NCI-H82 treated with DMSO at 0.1 percent for 48 hours (cell line): ENCODE data around the gene ARHGEF3.
A peak's percentile ranks its signal among the peaks of the same experiment; 100 is the strongest.

ENCODE experiments used
- DNase-seq: peaks from one replicate; lab custom pipeline; 2025; ENCODE audit not compliant: unreplicated experiment; lab: John Stamatoyannopoulos, UW

ARHGEF3 gene

DNA sequence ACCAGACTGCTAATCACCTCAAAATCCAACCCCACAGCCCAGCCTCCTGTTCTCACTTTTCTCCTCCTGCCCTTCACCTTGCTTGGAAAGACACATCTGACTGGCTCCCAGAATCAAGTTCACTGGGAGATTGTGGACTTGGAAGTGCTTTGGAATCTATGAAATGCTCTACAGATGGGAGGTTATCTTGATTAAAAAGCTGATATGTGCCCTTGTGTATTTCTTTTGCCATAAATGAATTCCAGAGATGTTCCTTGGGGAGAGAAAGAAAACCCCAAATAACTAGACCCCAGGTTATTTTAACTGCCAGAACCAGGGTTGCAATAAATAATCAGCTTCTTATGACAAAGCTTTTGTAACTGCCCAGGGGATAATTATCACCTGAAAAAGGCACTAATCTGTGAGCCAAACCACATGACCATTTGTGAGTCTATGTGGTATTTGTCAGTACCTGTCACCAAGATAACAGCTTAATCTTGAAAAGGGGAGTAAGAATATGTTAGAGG, 21.7 kb upstream of the ARHGEF3 start:
- DNase-seq = no peak

DNA sequence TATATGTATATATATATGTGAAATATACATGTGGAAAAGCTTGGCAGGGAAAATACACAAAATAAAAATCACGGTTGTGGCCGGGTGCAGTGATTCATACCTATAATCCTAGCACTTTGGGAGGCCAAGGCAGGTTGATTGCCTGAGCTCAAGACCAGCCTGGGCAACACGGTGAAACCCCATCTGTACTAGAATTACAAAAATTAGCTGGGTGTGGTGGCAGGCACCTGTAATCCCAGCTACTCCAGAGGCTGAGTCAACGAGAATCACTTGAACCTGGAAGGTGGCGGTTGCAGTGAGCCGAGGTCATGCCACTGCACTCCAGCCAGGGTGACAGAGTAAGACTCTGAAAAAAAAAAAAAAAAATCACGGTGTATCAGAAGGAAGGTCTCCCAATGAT, 20.8 kb upstream of the ARHGEF3 start:
- DNase-seq = no peak

DNA sequence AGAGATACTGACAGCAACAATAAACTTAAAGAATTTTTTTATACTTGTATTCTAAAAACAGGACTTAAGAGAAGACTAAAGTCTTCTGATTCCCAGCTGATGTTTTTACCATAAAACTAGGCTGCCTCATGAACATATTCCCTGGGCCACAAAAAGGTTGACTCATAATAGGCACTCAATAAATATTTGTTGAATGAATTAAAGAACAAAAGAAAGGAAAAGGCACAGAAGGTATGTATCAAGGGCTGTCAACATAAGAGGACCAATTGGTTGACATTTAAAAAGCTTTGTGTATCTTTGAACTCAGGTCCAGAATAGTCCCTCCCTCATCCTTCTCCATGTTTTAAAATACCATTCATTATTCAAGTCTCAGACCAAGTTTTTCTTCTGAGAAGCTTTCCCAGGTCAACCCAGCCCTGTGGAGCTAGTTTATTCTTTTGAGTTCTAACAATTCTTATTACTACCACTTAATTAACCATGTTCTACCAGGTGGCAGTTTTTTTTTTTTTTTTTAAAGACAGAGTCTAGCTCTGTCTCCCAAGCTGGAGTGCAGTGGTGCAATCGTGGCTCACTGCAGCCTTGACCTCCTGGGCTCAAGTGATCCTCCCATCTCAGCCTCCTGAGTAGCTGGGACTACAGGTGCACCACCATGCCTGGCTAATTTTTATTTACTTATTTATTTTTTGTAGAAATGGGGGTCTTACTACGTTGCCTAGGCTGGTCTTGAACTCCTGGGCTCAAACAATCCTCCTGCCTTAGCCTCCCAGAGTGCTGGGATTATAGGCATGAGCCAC, 17.5 kb upstream of the ARHGEF3 start:
- DNase-seq = no peak

DNA sequence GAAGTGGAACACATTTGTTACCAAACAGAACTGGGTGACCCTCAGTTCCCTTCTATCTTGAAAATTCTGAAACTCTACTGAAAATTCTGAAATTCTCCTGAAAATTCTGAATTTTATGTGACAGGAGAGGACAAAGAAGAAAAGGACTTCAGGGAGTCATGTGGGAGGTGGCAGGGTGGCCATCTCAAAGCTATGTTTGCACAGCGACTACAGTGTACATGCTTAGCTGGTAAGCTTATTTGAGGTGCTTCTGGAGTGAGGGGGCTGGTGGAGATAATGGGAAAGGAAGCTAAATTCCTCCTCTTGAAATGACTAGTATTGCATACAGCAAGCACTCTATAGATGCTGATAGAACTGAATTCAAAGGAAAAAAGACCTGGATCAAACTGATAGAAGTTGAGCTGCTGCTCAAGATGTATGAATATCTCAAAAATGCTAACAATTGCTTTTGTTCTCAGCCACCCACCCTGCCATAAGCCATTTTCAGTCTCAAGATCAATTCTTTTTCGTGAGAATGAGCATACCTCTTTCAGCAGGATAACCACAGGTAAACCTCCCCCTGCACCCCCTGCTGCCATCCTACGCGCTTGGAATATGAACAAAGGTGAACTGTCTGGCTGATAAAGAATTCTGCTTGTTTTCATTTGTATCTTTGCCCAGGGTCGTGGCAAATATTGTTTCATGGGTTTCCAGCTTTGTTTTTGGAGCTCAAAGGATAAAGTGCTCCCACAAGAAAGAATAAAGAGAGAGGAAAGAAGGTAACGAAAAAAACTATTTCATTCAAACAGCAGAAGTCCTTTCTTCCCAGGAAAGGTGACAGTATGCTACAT, 16.6 kb upstream of the ARHGEF3 start:
- no peak for DNase-seq

DNA sequence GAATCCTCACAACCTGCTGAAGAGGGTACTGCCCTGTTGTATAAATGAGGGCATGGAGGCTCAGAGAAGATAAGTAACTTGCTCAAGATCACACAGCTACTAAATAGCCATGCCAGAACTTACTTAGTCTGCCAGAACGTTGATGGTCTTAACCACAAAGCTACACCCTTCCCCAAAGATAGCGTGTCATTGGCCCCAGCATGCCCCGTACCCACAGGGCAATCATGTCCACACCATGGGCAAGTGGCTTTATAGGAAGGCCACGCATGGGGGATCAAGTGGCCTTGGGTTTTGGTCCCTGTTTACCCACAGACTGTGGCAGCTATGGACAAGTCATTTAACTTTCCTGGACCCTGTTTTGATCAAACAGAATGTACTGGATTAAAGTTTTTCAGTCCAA, 15.9 kb upstream of the ARHGEF3 start:
- no peak for DNase-seq

DNA sequence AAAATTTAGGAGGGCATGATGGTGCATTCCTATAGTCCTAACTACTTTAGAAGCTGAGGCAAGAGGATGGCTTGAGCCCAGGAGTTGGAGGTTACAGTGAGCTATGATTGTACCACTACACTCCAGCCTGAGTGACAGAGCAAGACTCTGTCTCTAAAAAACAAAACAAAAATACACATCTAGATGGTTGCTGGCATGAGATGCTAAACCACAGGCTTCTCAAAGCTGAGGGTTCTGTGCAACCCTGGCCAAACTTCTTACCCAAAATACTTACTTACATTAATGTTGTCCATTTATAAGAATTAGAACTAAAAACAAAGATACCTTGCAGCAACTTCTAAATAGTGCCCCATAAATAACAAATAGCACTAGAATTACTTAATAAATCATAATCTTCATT, 14.3 kb upstream of the ARHGEF3 start:
- DNase-seq = no peak

DNA sequence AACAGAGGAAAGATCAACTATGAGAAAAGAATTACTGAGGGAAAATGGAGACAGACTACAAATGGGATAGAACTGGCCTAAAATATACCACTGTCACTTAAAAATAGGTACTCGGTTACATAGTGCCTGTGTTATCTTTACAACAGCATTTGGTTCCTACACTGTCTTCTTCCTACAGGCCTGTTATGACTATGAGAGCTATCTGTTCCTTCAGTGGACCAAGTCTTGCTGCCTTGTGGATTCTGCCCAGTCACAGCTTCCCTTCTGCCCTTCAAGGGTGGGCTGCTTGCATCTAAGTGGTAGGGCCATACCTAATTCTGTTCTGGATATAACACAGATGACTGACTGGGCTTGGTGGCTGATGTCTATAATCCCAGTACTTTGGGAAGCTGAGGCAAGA, 13.8 kb upstream of the ARHGEF3 start:
- DNase-seq = no peak

DNA sequence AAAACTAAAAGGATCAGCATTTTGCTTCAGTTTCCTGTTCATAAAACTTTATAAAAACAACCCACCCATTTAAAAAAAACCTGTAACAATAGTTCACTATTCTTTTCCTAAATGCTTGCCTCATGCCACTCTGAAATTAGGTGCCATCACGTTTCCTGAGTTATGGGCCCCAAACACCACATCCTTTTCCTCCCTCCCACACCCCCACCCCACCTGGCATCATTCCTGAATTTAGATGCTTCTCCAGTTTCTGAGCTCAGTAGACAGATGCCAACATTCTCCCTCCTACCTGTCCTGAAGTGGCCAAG, 11.9 kb upstream of the ARHGEF3 start:
- DNase-seq = no peak

DNA sequence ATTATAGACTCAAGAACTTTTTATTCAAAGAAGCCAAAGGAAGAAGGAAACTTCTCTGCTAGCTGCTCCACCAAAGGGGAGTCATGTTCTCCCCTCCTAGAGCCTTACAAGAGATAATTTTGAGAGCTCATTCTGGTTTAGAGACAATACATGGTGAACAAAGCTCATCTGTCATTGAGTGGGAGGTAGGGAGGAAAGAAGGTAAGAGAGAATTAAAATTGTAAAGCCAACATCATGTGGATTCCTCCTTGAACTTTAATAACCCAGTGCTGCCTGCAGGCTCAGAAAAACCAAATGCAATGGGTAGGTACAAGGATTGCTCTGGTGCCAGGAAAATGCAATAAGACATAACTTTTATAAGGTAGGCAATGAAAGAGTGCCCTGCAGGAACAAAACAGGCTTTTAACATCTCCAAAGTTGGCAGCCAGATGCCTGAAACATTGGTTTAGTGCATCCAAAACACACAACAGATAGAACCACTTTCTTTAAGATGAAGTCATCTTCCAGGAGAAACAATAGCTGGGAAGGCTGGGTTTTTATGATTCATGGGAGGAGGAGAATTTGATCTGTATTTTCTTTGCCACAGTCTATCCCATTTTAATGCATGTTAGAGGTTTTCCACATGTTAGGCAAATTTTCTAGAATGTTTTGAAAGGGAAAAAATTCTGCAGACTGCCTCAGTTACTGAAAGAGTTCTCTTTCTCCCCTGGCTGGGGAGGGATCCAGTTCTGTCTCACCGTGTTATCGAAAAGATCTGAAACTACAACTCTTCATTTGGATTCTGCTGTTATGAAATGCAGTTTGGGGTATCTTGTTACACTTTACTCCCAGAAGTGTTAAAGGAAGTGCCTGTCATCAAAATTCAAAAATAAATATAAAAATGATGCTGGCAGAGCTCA, 11.3 kb upstream of the ARHGEF3 start:
- DNase-seq = no peak

DNA sequence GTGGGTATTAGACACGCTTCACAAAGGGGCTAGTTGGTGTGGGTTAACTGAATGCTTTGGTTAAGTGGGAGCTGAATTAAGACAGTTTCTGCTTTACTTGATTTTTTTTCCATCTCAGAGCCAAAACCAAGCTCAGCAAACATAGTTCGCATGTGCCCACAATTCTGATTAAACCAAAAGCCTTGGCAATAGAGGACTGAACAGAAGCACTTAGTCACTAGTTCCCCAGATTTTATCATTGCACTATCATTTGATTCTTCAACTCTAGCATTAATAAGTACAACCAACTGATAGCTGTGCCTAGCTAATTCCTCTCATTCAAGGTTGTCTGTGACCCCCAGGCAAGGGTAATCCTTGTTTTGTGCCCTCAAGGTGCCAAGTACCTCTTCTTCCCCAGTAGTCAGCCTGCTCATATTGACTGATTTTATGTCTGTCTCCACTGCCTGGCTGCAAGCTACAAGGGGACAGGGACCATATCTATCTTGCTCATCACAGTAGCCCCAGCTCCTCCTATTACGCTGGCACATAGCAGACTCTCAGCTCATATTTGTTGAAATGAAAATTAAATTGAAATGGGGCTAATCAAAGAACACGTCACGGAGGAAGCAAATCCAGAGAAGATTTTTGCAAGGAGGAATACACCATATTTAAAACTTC, 9.9 kb upstream of the ARHGEF3 start:
- no peak for DNase-seq

DNA sequence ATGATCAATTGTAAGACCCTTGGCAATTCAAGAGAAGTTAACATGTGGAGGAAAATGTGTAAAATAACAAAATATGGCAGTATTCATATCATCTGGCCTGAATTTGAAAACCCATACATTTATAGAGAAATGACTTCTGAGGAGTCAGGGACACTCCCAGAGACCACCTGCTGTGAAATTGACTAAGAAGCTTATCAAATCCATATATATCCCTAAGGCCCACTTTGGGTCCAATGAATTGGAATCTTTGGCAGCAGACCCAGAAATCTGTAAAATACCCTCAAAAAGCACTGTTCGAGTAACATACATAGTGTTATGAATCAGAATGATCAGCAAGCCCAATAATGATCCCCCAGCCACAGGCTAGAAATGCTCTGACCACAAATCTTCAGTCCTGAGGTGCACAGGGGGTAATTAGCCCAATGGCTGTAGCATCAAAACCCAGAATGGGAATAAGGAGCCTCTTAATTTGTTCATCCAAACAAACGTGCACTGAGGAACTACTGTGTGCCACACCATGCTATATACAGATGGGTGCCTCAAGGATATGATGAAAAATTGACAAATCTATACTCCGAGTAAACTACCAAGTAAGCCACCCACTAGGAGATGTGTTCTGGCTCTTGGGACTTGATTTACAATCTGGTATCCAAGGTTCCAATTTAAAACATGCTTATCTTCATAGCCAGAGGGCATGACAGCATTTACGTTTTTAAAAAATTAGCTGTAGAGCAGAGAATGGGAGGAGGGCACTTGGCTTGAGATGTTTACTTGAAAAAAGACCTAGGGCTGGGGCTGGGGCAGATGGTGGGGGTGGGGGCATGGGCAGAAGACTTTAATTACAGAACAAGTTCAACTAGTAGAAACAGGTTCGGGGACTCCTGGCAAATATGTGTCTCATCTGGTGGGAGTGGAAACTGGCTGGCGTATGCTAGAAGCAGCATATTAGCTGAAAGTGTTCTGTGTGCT, 9.1 kb upstream of the ARHGEF3 start:
- DNase-seq = no peak

DNA sequence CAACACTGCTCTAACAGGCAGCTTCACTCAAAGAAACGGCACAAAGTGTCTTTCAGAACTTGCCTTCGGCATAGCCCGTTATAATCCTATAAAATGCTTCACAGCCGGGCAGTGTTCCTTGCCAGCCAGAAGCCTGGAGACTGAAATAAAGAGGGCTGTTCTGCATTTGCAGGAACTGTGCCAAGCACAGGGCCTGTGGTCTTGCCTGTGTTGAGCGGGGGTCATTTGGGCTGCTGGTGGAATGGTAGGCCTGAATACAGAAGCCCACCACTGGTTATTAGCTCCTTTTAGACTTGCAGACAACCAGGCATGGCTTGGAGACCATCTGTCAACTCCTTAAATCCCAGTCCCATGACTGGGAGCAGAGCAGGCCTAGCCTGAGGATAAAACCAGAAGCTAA, 4.7 kb upstream of the ARHGEF3 start:
- DNase-seq = peak; percentile 60

DNA sequence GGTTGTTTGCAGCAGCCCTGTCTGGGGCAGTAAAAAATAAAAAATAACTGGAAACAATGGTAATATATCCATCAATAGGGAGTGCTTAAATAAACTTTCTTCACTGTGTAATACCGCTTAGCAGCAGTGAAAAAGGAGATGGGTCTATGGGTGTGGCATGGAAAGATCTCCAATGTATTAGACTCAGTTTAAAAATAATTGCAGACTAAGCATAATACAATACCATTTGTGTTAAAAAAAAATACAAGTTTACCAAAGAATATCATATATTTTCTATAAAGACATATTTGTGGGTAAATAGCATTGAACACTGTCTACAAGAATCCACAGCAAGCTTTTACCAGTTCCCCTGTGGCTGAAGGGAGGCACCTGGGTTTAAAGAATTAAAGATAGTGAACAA, 1.0 kb upstream of the ARHGEF3 start:
- no peak for DNase-seq

DNA sequence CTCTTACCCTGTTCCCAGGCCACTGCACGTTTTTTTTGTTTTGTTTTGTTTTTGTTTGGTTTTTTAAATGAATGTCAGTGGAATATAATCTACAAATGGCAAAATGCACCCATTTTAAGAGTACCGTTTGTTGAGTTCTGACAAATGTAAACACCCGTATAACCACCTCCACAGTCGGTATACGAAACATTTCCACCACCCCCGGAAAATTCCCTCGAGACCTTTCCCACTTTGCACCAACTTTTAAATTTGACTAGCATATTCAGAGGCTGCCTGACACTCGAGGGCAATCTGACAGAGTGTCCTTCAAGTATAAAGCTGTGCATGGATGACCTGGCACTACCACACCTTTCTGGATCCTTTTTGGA, 613 bp upstream of the ARHGEF3 start:
- DNase-seq = no peak

DNA sequence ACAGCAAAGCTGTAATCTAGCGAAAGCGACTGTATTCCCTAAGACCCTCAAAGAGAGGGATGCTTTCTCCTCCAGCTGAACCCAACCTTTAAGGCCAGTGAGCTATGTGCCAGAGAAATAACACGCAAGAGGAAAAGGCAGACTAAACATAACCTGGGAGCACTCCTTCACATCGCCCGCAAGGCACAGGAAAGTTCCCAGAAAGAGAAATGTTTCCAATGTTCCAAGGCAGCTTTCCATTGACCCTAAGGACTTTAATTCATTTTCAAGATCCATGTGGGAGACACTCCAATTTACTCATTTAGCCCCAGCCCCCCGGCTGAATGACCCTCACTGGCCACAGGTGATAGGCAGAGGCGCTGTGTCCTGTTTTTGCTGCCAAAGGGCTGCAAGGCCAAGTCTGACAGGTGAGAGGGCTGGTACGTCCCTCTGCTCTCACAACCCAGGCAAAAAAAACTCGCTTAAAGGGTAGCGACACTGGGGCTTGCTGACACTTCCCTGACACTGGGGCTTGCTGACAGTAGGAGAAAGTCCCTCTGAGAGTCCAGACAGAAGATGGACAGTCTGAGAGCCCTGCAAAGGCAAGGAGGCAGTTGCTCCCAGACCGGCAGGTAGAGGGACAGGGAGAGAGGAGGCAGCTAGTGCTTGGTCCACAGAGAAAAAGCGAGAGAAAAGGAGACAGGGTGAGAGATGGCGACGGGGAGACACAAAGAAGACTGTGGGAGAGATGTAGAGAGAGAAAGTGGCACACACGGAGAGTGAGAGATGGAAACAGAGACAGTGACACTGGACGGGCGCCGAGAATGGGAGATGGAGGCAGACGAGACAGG, 702 bp downstream of the ARHGEF3 start:
- DNase-seq = no peak

DNA sequence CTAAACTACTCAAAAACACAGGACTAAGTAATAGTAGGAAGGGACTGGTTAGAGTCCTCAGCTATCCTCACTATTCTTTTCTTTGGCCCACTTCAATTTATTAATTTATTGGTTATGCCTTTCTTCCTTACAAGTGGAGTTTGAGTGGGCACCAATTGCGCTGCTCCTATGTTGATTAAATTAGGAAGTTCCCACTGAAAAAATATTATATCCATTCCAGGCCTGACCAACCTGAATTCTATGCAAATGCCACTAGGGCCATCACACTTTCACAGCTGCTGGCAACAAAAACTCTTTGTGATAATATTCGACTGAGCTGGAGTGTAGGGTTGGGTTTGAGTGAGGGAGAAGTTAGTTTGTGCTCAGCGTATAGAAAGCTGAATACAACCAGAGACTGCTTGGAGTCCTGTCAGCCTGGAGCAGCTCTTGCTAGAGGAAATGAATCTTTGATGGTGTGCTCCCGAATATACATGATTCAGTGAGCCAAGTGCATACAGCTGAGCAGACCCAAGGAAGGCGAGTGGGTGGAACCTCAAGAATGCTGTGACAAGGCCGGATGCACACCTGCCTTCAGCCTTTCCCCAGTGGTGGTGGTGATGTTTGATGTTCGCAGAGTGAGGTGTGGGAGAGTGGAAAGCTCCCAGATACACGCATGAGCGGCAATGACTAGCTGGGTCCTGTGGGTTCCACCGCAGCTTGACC, 1.5 kb downstream of the ARHGEF3 start:
- no peak for DNase-seq

DNA sequence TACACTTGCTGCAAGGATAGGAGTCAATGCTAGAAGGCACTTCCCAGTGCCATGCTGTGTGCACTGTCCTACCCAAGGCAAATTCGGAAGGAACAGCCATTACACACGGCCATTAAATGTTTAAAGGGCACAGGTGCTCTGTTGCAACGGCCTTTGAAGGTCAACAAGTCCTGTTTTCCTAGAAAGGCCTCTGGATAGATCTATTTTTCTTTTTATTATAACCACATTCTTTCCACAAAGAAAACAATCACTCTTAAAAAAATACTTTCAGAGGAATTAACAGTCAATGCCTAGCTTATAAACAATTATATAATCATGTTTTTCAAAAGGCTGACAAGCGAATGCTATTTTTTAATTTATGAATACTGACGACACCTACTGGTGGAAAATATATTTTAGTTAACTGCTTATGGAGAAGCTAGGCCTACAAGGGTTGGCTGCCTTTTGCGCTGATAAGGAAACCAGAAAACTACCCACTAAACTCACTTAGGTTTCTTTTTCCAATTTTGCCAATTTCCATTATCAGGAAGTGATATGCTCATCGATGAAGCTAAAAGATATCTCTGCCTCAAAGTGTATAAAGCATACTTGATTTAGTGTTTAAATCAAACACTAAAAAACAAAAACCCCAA, 2.4 kb downstream of the ARHGEF3 start:
- DNase-seq = peak; percentile 14

DNA sequence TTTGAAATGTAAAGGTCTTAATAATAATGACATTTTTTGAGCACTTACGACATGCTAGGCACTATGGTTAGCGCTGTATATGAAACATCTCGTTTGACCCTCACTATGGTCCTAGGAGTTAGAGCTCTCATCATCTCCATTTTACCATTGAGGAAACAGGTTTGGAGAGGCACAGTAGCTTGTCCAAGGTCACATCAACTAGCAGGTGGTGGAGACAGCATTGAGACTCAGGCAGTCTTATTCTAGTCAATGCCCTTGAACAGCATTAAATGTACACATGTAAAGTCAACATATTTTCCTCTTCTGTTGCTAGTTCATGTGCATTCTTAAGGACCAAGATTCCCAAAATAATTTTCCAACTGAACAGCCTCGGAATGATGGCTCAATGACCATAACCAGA, 4.8 kb downstream of the ARHGEF3 start:
- DNase-seq = no peak
